ENCODE results near the gene MKKS.

- no peak for TF ChIP-seq GATA2 (IDR thresholded peaks at IDR 0.05; ENCODE audit: low read depth, low read length)
- TF ChIP-seq GATA3 (IDR thresholded peaks at IDR 0.05; ENCODE audit: low read depth, low read length): no peak
Observed at GRCh38 chr20:10430704-10431103, 3.3 kb downstream of the MKKS start.

Data from SH-SY5Y (cell line).